Medulla oblongata (tissue), 1 donor: ENCODE results near the gene LIMK2.
A peak's percentile ranks its signal among the peaks of the same experiment; 100 is the strongest.
"Not testable (repeated sequence)": the region's sequence is repeated elsewhere in the genome, so short reads cannot be mapped to it uniquely, and the experiment has no call there.

Experiments used
- DNase-seq: peaks from one replicate; pipeline ENCODE4 v3.0.0-alpha.2; 2015; ENCODE audit errors: extremely low spot score

The LIMK2 gene

DNA sequence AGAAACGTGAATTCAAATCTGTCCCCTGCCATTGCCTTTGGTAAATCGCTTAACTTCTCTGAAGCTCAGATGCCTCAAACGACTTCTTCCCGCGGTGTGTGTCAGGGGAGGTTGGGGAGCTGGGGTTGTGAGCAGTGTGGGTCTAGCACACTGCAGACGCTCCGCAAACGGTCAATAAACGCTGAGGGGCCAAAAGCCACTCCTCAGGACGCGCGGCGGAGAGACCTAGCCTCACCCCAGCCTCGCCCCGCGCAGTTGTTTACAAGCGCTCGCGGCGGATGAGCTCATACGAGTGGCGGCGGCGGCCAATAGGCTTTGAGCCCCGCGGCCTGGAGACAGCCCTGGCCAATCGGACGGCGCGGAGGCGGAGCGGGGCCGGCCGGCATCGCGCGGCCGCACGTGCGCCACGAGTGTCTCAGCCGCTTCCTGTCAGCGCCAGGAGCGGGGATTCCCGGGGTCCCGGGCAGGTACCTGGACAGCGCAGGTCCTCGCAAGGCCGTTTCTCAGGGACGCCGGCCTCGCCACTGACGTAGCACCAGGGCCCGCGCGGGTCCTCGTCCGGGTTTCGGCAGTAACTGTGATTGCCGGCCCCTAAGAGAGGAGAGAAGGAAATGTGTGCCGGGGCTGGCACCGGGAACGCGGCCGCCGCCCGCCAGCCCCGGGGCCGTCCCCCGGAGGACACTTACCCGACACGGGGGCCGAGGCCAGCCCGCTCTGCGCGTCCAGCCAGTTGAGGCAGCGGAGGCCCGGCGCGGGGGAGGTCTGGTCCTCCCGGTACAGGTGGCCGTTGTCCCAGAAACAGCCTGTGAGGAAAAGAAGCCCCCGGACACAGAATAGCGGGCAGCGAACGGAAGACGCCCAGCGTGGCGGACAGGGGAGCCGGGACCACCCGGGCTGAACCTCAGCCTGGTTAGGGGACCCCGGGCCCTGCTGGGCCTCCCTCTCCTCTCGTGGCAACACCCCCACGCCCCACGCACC is 78.7 kb downstream of the LIMK2 start:
- peak; percentile 98 for DNase-seq

GRCh38 chr22:31291481-31292235 is 79.6 kb downstream of the LIMK2 start:
- DNase-seq = no peak

GRCh38 chr22:31292236-31292989 is 80.3 kb downstream of the LIMK2 start, which contains the start of gene PIK3IP1:
TSS of gene PIK3IP1 (minus strand) at chr22:31292488. CDS start at chr22:31292344, 144 bp downstream.
- DNase-seq = peak; percentile 97

DNA sequence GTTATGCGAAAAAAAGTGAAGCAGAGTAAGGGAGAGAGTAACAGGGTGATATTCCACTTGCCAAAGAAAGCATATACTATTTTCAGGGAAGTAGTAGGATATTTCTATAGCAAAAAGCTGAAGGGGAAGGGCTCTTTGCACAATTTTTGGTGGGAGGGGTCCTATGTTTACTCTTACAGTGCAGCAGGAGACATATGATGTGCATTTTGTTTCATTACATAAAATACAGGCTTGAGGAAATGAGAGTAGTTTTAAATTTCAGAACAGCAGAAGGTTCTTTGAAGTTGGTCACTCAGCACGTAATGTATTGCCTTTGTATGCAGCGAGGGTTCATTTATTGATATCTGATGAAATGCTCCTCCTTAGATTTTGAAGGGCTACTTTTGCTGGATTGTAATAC is 83.3 kb downstream of the LIMK2 start:
- DNase-seq = no peak

DNA sequence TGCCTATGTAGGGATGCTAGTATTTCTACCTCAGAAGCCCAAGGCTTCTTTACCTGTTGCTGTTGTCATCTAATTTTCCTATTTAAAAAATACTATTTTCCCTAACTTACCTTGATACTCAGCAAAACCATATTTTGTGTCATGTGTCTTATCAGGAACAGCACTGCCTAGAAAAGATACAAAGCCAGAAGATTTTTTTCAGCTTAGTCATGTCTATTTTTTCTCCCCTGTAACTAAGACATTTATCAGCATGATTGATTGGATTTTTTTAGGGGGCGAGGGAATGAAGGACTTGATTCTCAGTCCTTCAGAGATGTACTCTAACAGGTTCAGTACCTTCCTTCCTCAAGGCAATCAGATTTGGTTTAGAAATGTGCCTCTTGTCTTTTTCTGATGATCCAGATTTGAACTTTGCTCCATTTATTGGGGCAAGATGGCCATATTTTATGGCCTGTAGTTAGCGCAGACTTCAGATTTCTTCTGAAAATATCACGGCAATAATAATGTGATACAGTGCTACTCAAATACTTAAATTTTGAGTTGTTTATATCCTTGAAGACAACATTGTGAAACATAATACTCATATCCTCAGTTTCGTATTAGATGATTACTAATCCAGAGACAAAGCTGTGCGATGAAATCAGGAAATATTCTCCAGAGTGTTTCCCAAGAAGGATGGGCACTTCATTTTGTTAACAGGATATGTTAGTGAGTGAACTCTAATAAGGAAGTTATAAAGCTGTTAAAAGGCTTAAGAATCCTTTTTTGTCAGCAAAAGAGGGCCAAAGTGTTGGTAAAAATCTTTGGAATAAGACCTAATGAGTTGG is 83.9 kb downstream of the LIMK2 start:
- no peak for DNase-seq

DNA sequence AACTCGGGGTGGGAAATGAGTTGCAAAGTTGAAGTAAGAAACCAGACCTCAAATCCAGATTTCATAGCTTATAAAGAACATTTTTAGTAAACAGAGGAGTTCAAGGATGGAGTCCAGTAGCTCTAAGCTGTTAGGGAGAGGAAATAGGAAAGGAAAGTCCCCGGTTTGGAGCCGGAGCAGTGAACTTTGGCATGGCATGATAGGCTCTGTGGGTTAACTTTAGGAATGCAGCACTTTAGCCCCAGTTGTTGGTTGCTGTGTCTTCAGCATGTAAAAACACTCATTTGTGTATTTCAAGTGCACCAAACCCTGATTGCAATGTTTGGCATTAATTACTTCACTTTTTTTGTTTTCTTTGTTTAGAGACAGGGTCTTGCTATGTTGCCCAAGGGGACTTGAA is 88.8 kb downstream of the LIMK2 start:
- DNase-seq = no peak

DNA sequence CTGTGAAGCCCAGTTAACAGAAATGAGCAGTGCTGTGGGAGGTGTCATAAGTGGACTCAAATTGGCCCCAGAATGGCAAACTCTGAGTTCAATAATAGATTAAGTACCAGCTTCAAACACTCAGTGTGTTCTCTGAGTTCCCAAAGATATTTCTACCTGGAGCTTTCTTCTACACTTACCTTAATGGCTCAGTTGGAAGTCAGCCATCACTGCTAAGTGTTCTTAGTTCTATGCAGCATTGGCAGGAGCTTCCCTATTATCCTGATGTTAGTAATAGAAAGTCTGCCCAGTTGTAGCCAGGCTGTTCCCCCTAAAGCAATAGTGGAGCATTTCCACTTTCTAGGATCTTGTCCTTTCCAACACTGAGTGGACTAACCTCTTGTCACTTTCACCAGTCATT is 89.9 kb downstream of the LIMK2 start:
- DNase-seq = no peak

GRCh38 chr22:31302537-31302936 is 90.4 kb downstream of the LIMK2 start:
- DNase-seq = no peak

DNA sequence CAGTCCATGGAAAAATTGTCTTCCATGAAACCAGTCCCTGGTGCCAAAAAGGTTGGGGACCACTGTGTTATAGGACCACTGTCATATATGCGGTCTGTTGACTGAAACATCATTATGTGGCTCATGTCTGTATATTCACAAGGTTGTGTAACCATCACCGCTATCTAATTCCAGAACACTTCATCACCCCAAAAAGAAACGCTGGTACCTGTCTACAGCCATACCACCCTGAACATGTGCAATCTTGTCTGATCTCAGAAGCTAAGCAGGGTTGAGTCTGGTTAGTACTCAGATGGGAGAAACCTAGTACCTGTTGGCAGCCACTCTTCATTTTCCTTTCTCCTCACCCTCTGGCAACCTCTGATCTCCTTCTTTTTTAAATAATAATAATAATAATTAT is 93.1 kb downstream of the LIMK2 start:
- no peak for DNase-seq

GRCh38 chr22:31308181-31308580 is 96.1 kb downstream of the LIMK2 start:
- no peak for DNase-seq

DNA sequence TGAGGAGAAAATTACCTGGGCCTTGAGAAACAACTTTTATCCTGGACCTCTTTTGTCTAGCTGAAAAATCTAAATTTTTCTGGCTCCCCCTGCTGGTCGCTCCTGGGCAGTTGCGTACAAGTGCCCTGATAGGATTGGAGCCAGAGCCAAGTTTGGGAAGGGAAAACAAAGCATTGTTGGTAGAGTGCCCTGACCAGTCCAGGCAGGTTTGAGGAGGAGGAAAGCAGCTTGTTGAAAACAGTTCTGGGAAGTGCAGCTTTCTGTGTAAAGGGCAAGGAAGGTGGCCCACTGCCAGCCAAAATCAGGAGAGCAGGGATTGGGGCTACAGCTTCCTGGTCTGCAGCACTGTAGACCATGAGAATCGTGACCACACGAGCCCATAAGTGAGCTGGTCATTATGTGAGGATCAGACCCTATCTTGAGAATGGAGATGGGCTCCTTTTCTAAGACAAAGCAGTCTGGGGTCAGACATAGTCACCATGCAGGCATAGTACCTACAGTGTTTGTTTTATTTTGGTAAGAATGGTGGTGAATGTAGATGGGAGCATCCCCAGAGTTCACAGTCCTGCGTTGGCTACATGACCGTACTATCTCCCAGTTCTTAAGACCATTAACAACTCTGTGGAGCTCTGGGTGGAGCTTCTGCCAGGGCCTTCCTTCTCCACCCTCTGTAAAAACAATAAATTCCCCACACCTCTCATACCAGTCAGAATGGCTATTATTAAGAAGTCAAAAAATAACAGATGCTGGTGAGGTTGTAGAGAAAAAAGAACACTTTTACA is 101.5 kb downstream of the LIMK2 start:
- DNase-seq = peak; percentile 87

- DNase-seq = not testable (repeated sequence)
These were observed 102.1 kb downstream of the LIMK2 start for GRCh38 chr22:31314220-31314619.

DNA sequence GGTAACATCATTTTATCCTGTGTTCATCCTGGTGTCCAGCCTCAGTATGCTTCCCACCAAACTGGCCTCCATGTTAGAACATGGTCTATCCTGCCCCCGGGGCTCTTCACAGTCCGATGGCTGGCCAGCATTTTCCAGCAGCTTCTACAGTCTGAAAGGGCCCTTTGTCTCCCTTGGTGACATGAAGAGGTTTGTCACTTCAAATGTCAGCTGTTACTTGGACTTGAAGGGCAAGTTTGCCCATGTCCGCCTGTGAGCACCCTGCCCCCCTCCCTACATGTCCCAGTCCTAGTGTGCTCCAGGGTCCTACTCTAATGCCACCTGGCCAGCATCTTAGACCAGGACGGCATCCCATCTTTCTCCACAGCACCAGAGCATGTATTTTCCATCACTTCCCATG is 109.3 kb downstream of the LIMK2 start:
- DNase-seq = peak; percentile 68

- DNase-seq = no peak
These were observed 111.8 kb downstream of the LIMK2 start for GRCh38 chr22:31323578-31324550.

DNA sequence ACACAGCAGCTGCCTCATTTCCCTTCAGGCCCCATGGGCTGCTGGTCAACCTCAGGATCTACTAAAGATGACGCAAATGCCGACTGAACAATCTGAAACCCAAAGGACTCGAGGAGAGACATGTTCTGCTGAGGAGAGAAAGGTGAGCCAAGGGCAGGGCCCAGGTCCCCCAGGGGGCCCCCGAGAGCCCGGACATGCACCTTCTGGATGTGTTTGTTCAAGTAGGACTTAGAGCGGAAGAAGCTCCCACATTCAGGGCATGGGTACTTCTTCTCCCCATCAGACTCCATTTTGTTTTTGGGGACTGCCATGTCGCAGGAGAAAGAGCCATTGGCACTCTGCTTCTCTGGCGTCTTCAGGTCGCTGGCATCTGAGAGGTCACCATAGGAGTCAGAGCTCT is 114.8 kb downstream of the LIMK2 start:
- DNase-seq = no peak

DNA sequence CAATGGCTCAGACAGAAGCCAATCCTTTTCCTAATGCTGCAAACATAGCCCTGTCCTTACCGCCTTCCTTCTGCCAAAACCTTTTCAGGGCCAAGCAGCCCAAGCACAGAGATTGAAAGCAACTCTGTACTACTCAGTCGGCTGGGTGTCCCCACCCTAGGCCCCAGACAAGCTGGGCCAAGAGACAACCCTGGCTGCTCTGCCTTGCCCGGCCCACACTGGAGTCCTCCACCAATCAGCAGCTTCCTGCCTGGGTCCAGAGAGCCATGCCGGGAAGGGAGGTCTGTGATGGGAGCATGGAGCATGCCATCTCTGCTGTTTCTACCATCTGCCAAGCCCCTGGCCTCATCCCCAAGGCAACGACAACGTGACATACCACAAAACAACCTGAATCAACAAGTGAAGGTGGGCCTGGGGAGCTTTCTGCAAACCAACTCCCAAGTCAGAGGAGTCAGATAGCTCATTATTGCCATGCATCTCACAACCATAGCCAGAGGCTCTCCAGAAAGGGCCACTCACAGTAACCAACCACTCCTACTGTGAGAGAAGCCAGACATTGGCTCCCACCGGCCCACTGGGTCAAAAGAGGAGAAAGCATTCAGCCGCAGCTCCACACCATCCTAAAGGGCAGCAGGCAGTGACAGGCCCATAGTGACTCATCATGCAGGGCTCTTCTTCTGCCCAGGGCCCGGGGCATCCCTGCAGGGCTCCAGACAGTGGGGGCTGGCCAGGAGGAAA is 115.9 kb downstream of the LIMK2 start:
- no peak for DNase-seq

GRCh38 chr22:31328544-31328960 is 116.5 kb downstream of the LIMK2 start:
- DNase-seq = no peak

DNA sequence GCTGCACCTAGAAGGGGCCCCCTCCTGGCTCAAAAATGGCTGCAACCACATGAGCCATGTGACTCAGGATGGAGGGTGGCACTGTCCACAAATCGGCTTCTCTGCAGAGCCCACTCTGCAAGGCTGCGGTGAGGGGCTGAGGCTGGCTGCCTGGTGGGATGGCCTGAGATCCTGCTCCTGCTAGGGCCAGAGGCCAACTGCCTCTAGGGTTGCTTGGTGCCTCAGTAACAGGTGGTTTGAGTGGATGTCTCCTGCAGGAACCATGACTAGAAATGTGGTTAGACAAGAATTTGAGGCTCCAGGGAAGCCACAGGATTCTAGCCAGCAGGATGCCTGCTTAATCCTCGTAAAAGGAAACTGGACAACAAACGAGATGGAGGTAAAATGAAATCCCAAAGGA is 116.9 kb downstream of the LIMK2 start:
- DNase-seq = no peak
